KMS-11 (cell line): ENCODE measurements around the gene KLHL21.

Source experiments
- H2AFZ ChIP-seq: fragments of 200-600 bp; sonication (generic); 2 replicates; pipeline ENCODE4 v1.6.1; 2016; ENCODE audit warnings: antibody characterized with exemption, mixed run types, low read depth
- H3K27ac ChIP-seq: fragments of 200-600 bp; sonication (generic); 2 replicates; pipeline ENCODE4 v1.6.1; 2016; ENCODE audit warnings: mild to moderate bottlenecking, mixed run types
- H3K27me3 ChIP-seq: fragments of 200-600 bp; sonication (generic); 2 replicates; pipeline ENCODE4 v1.6.1; 2017; ENCODE audit warnings: mild to moderate bottlenecking, low read depth, mixed run types, moderate library complexity; ENCODE audit not compliant: insufficient read depth
- H3K36me3 ChIP-seq: fragments of 200-600 bp; sonication (generic); 2 replicates; pipeline ENCODE4 v1.6.1; 2017; ENCODE audit warnings: mild to moderate bottlenecking, mixed run types; ENCODE audit not compliant: insufficient read depth
- H3K4me1 ChIP-seq: fragments of 200-600 bp; sonication (generic); 2 replicates; pipeline ENCODE4 v1.6.1; 2016; ENCODE audit warnings: mild to moderate bottlenecking, low read depth, mixed run types; ENCODE audit not compliant: poor library complexity, severe bottlenecking
- H3K4me2 ChIP-seq: fragments of 200-600 bp; sonication (generic); 2 replicates; pipeline ENCODE4 v1.7.0; 2016; ENCODE audit warnings: mild to moderate bottlenecking, mixed run types
- H3K4me3 ChIP-seq: fragments of 200-600 bp; sonication (generic); IDR thresholded peaks from 2 replicates; pipeline ENCODE4 v1.6.1; 2017; ENCODE audit warnings: low read depth, low read length, mixed read lengths; ENCODE audit not compliant: insufficient read depth
- H3K79me2 ChIP-seq: fragments of 200-600 bp; sonication (generic); 2 replicates; pipeline ENCODE4 v1.6.1; 2016; ENCODE audit warnings: low read depth, mixed run types; ENCODE audit not compliant: insufficient read depth
- H3K9ac ChIP-seq: fragments of 200-600 bp; sonication (generic); 2 replicates; pipeline ENCODE4 v1.6.1; 2016; ENCODE audit warnings: mild to moderate bottlenecking, mixed run types
- H4K20me1 ChIP-seq: fragments of 200-600 bp; sonication (generic); 2 replicates; pipeline ENCODE4 v1.6.1; 2016; ENCODE audit warnings: mild to moderate bottlenecking, mixed run types; ENCODE audit not compliant: insufficient read depth
- CTCF ChIP-seq: fragments of 200-600 bp; sonication (generic); conservative IDR thresholded peaks from 2 replicates; pipeline ENCODE4 v1.6.1; 2017; ENCODE audit warnings: low read depth, mild to moderate bottlenecking, antibody characterized with exemption, low read length, moderate library complexity, mixed read lengths

The KLHL21 gene

GRCh38 chr1:6572653-6573383 lies 29.9 kb downstream of the KLHL21 start:
- Histone ChIP-seq H3K36me3 (no peaks in the 10 kb centered on the region), H2AFZ (no peak overlapping the region)

GRCh38 chr1:6570987-6571386 lies 31.7 kb downstream of the KLHL21 start:
- Histone ChIP-seq H3K4me2 (no peak overlapping the region), H4K20me1 (no peaks in the 10 kb centered on the region), H3K27ac (no peak overlapping the region), H2AFZ (no peak overlapping the region), H3K27me3 (peaks cover 31% of the 10 kb centered on the region), H3K4me1 (peaks cover 5% of the 10 kb centered on the region), H3K4me3 (no peak overlapping the region), H3K9ac (no peak overlapping the region), H3K79me2 (no peaks in the 10 kb centered on the region), H3K36me3 (no peaks in the 10 kb centered on the region)
- no peak for TF ChIP-seq CTCF

More at GRCh38 chr1:6572653-6573383, 29.9 kb downstream of the KLHL21 start:
- Histone ChIP-seq H3K4me1 (peaks cover 5% of the 10 kb centered on the region), H3K4me3 (no peak overlapping the region), H3K9ac (no peak overlapping the region), H3K4me2 (no peak overlapping the region), H3K27ac (no peak overlapping the region), H4K20me1 (no peaks in the 10 kb centered on the region), H3K79me2 (no peaks in the 10 kb centered on the region), H3K27me3 (peaks cover 27% of the 10 kb centered on the region)
- TF ChIP-seq CTCF: no peak

GRCh38 chr1:6570100-6570499 lies 32.6 kb downstream of the KLHL21 start:
- no peaks in the 10 kb centered on the region for H4K20me1 ChIP-seq
- TF ChIP-seq CTCF: no peak
- H3K27ac ChIP-seq: no peak overlapping the region
- peaks cover 39% of the 10 kb centered on the region for H3K27me3 ChIP-seq
- H3K9ac ChIP-seq: no peak overlapping the region
- H3K4me3 ChIP-seq: no peak overlapping the region
- no peaks in the 10 kb centered on the region for H3K36me3 ChIP-seq
- H3K4me1 ChIP-seq: peaks cover 5% of the 10 kb centered on the region
- H3K79me2 ChIP-seq: no peaks in the 10 kb centered on the region
- no peak overlapping the region for H2AFZ ChIP-seq
- H3K4me2 ChIP-seq: no peak overlapping the region

- H4K20me1 ChIP-seq: no peaks in the 10 kb centered on the region
- H2AFZ ChIP-seq: no peak overlapping the region
- no peaks in the 10 kb centered on the region for H3K79me2 ChIP-seq
- H3K27ac ChIP-seq: no peak overlapping the region
- TF ChIP-seq CTCF: no peak
- H3K36me3 ChIP-seq: no peaks in the 10 kb centered on the region
- H3K9ac ChIP-seq: no peak overlapping the region
- H3K4me2 ChIP-seq: no peak overlapping the region
- H3K4me3 ChIP-seq: no peak overlapping the region
- H3K4me1 ChIP-seq: peaks cover 5% of the 10 kb centered on the region
- H3K27me3 ChIP-seq: peaks cover 48% of the 10 kb centered on the region
Measured at GRCh38 chr1:6569033-6569432, 33.6 kb downstream of the KLHL21 start.
